ENCODE data around the gene HBG1.

GRCh38 chr11:5239046-5239445, 10.6 kb downstream of the HBG1 start:
- no peak for TF ChIP-seq CTCF (IDR thresholded peaks at IDR 0.05)
- no peak for TF ChIP-seq POLR2AphosphoS5 (IDR thresholded peaks at IDR 0.05)
- no peak for TF ChIP-seq POLR2A (IDR thresholded peaks at IDR 0.05; ENCODE audit: low read depth)

All from esophagus muscularis mucosa (tissue), 3 donors.